MM.1S (cell line): ENCODE measurements around the gene MMRN2.

Experiments
- CTCF ChIP-seq: fragments of 300-600 bp; sonication (generic); IDR thresholded peaks from 2 replicates; pipeline ENCODE4 v1.5.1; 2016; ENCODE audit warnings: antibody characterized with exemption, low read length, mixed read lengths
- EZH2phosphoT487 ChIP-seq: fragments of 300-600 bp; sonication (generic); IDR thresholded peaks from 2 replicates; pipeline ENCODE4 v1.6.1; 2018; ENCODE audit warnings: antibody characterized with exemption, low read length

- no peak for TF ChIP-seq CTCF
- TF ChIP-seq EZH2phosphoT487, result no peak
These were observed 42.7 kb downstream of the MMRN2 start for GRCh38 chr10:86914734-86915133.
